GM21737 (cell line): ENCODE data around the gene ASXL3.

Experiments used
- ATAC-seq: cut with Tn5 transposase; IDR thresholded peaks from one replicate; pipeline ENCODE4 v1.9.1; 2021; ENCODE audit warnings: mild to moderate bottlenecking, moderate library complexity; ENCODE audit not compliant: unreplicated experiment

ASXL3 gene

GRCh38 chr18:33577685-33578517 is at the start of gene ASXL3:
Gene ASXL3, plus strand, starts transcription at chr18:33578219. Its CDS starts 413 bp downstream, at chr18:33578632.
- no peak for ATAC-seq

GRCh38 chr18:33532978-33533377 is 45.0 kb upstream of the ASXL3 start:
- no peak for ATAC-seq

GRCh38 chr18:33536904-33537303 is 41.1 kb upstream of the ASXL3 start:
- ATAC-seq, result no peak

- ATAC-seq, result no peak
These were observed 39.5 kb upstream of the ASXL3 start for GRCh38 chr18:33538418-33539042.

DNA sequence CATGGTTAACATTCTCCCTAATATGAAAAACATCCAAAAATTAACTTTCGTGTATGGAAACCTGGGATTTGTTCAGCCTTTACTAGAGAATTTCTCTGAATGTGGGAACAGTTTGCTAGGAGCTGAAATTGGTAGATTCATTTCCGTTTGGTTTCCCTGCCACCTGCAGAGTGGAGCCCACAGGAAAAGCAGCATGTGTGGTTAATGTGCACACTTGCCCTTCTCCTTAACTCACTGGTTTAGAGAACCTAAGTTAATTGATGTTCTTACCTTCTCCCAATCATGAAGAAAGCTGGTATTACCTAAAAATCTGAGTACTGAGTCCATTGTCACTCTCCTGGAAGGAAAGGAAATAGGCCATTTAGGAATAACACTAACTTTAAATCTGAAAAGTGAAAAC is 37.6 kb upstream of the ASXL3 start:
- no peak for ATAC-seq

- ATAC-seq, result no peak
These were observed 36.7 kb upstream of the ASXL3 start for GRCh38 chr18:33541316-33541715.

DNA sequence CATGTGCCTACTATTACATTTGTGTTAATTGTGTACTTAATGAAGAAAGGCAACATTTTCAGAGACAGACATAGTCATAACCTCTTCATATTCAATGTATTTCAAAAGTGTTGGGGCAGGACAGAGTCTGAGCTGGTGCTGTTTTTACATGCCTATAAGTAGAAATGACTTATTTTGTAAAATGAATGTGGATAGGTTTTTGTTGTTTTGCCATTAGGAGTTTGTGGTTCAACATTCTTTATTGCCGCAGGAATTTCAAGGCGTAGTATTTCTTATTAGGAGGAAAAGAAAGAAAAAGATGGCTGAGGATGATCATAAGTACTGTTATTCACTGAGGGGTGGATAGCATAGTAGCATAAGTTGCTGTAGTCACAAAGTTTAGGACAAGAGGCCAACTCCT is 21.2 kb upstream of the ASXL3 start:
- ATAC-seq, result no peak

DNA sequence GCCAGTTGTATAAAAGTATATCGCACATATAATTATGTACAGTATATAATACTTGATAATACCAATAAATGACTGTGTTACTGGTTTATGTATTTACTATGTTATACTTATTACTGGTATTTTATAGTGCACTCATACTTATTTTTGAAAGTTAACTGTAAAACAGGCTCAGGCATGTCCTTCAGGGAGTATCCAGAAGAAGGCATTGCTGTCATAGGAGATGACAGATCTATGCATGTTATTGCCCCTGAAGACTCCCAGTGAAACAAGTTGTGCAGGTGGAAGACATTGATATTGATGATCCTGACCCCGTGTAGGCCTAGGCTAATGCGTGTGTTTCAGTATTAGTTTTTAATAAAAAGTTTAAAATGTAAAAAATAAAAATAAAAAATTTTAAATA is 20.3 kb upstream of the ASXL3 start:
- ATAC-seq, result no peak

DNA sequence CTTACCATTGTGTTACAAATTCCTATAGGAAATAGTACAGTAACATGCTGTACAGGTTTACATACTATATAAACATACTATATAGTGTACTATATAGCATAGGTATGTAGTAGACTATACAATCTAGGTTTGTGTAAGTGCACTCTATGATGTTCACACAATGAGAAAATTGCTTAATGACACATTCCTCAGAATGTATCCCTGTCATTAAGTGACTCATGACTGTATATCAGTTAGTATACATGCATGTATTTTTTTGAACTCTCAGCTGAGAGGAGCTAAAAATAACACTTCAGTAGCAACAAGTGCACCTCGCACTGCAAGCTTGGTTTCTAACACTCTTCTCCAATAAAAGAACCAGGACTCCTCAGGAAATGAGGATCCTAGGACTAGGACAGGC is 19.5 kb upstream of the ASXL3 start:
- no peak for ATAC-seq

DNA sequence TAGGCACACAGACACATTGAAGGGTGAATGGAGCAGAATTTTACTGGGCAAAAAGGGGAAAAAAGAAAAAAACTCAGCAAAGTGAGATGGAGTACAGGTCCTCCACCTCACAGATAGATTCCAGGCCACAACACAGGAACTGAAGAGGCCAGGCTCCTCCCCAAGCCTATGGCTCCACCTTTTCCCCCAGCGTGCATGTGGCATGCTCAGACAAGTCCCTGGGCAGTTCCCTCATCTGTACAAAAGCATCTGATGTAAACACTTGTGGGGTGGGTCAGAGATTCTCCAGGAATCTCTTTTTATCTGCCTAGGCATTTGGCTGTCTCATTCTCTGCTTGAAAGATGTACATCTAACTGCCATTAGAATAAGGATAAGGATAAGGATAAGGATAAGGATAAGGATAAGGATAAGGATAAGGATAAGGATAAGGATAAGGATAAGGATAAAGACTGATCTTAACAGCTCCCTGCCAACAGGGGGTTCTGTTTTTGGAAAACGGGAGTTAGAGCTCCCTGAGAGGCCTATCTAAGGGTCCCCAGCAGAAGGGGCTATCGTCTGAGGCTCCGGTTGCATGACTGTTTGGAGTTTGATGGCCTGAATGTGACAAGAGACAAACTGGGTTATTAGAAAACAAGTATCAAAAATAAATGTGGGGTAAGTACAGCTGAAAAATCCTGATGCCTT is 17.2 kb upstream of the ASXL3 start:
- ATAC-seq, result no peak

DNA sequence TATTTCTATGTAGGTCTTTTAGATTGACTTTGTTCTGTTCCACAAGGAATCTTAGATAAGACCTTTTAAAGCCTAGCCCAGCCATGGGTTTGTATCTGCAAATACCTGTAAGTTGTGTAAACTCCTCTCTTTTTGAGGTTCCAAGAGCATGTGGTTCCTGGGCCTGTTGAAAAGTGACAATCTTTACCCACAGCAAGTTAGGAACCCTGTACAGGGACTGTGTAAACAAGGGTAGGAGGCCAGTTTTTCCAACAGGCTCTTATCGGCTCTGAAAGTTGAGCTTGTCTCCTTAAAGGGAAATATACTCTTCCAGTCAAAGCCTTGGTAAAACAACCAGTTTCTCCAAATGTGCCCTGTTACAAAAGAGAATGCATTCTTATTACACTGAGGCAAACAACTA is 15.3 kb upstream of the ASXL3 start:
- no peak for ATAC-seq

- no peak for ATAC-seq
These were observed 10.3 kb upstream of the ASXL3 start for GRCh38 chr18:33567705-33568104.

- ATAC-seq, result no peak
These were observed 5.8 kb upstream of the ASXL3 start for GRCh38 chr18:33571998-33572787.

GRCh38 chr18:33573193-33573592 is 4.8 kb upstream of the ASXL3 start:
- no peak for ATAC-seq

- ATAC-seq, result no peak
These were observed 2.6 kb upstream of the ASXL3 start for GRCh38 chr18:33575451-33575850.

DNA sequence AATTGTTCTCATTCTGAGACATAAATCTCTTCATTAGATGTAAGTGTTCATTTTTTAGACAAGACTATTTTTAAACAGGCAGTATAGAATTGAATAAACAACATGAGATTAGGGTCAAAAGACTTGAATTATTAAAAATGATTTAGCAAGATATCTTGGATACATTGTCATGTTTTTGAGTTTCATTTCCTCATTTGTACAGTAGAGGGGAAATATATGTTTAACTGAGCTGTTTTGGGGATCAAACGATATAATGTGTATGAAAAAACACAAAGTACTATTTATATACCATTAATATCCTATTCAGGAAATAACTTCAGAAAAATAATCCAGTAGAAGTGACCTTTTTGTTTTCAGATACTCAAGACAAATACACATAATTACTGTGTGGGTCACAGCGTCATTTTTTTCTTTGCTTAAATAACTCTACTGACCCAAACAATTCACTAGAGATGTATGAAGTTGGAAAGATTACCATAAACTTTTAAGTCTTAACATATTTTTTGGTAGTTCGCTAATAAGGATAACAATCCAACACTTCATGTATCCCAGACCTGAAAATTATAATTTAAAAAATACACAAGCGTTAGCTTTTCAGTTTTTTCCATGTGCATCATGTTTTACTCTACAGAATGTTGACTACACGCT is 896 bp upstream of the ASXL3 start:
- no peak for ATAC-seq

DNA sequence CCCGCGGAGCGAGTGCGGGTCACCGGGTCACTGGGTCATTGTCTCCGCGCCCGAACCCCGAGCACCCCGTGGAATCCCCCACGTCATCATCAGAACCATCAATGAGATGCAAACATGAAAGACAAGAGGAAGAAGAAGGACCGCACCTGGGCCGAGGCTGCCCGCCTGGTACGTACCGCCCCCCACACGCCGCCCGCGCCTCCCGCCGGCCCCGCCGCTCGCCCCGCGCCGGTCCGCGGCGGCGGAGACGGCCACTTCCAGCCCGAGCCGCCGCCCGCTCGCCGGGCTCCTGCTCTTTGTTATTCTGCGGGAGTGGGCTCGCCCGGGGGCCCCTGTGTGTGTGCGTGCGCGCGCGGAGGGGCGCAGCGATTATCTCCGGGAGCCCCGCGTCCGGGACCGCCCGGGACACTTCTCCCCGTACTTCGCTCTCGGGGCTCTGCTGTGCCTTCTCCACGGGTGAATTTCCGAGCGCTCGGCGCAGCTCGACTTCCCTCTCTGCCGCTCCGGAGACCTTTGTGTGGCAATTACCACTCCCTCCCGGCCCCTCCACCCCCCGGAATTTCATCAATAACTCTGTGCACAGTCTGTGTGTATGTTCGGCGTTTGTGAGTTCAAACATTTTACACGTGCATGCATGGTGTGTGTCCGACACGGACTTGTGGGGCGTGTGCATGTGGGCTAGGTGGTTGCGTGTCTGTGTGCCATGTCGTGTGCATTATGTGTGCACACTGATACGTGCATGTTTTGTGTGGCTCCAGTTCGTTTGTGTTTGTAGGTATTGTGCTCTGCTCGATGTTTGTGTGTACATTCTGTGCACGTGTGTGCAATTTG is 714 bp downstream of the ASXL3 start:
- no peak for ATAC-seq

GRCh38 chr18:33579349-33580215 is 1.6 kb downstream of the ASXL3 start:
- ATAC-seq, result no peak

GRCh38 chr18:33580546-33580945 is 2.5 kb downstream of the ASXL3 start:
- no peak for ATAC-seq
